Measurements from ENCODE around the gene GPR143. TPM values are rescaled to one million over a fixed set of nuclear protein-coding genes. Genes with fewer than 3 reads are reported as not detected.

Gene GPR143
- total and polyA plus RNA-seq, 2 experiments from 2014 or later = not detected

DNA sequence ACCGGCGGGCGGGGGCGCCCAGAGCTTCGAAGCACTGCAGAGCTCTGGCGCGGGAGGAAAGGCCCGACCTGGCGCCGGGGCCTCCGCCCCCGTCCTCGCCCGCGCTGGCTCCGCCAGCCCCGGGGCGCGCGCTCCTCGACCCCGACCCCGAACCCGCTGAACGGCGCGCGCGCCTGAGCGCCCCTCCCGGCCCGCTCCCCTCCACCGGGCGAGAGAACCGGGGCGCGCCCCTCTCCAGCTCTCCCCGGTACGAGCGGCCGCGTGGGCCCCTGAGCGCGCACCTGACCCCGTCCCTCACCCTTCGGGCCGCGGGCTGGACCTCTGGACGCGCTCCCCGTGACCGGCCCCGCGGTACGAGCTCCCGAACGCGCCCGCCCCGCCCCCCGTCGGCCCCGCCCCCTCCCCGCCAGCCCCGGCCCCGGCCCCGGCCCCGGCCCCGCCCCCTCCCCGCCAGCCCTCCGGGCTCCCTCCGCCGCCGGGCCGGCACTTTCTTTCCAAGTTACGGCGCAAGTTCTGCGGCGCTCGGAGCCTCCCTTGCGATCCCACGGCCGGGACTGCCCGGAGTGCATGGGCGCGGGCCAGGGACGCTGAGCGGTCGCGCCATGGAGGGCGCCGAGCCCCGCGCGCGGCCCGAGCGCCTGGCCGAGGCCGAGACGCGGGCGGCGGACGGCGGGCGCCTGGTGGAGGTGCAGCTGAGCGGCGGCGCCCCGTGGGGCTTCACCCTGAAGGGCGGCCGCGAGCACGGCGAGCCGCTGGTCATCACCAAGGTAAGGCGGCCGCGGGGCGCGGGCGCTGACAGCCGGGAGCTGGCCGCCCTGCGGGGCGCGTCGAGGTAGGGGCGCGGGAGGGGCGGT is 20.5 kb upstream of the GPR143 start, which contains the start of gene SHROOM2:
SHROOM2 (plus strand) TSS at position 486 of the 854 bp plus-strand sequence; CDS start at position 603, 117 bp downstream.
- no peaks in the 10 kb centered on the region for H4K20me1 ChIP-seq (ENCODE audit: insufficient read depth)
- no peak within 1 kb of the TSS for H3K9ac ChIP-seq
- H3F3A ChIP-seq (ENCODE audit: insufficient read depth) = no peaks in the 10 kb centered on the region
- no peaks in the 10 kb centered on the region for H3K4me1 ChIP-seq (ENCODE audit: insufficient read depth)
- WGBS, 2 experiments (ENCODE audit: low coverage in 1 of 2, low lambda C conversion rate in 2 of 2, missing lambda C conversion rate in 2 of 2) = 4% methylated on average over 33 of the region's 132 CpGs; no CpG with 5 or more reads in 1 of the 2 experiments
- H3K27me3 ChIP-seq (replicated peaks; ENCODE audit: insufficient read depth) = peaks cover 18% of the 10 kb centered on the region
- no peaks in the 10 kb centered on the region for H3K79me2 ChIP-seq (ENCODE audit: insufficient read depth)
- in situ Hi-C loops (cut with MboI) = no loop called here
- no peak within 1 kb of the TSS for H3K27ac ChIP-seq
- no peaks in the 10 kb centered on the region for H3K9me3 ChIP-seq (ENCODE audit: low read depth)
- no peak for TF ChIP-seq EZH2phosphoT487 (IDR thresholded peaks at IDR 0.05; ENCODE audit: insufficient read depth, low read depth)
- no peaks in the 10 kb centered on the region for H3K9me2 ChIP-seq (ENCODE audit: insufficient read depth)
- no peak within 1 kb of the TSS for H2AFZ ChIP-seq
- no peak within 1 kb of the TSS for H3K4me3 ChIP-seq
- no peak within 1 kb of the TSS for H3K4me2 ChIP-seq (ENCODE audit: unreplicated experiment)
- no peaks in the 10 kb centered on the region for H3K36me3 ChIP-seq (ENCODE audit: low read depth)
- DNase-seq = peak; percentile 12

- no peak for TF ChIP-seq EZH2phosphoT487 (IDR thresholded peaks at IDR 0.05; ENCODE audit: insufficient read depth, low read depth)
- TF ChIP-seq EZH2 (IDR thresholded peaks at IDR 0.05; ENCODE audit: insufficient read depth, poor library complexity, severe bottlenecking) = no peak
- Histone ChIP-seq H3K79me2 (ENCODE audit: insufficient read depth) (no peaks in the 10 kb centered on the region), H3K36me3 (ENCODE audit: low read depth) (no peaks in the 10 kb centered on the region), H3K4me1 (ENCODE audit: insufficient read depth) (no peaks in the 10 kb centered on the region), H3K9me2 (ENCODE audit: insufficient read depth) (no peaks in the 10 kb centered on the region), H3K9ac (no peak overlapping the region), H3K4me2 (ENCODE audit: unreplicated experiment) (no peak overlapping the region), H3K27ac (no peak overlapping the region), H3K27me3 (replicated peaks; ENCODE audit: insufficient read depth) (peaks cover 18% of the 10 kb centered on the region), H4K20me1 (ENCODE audit: insufficient read depth) (no peaks in the 10 kb centered on the region), H3K4me3 (no peak overlapping the region), H2AFZ (no peak overlapping the region), H3K9me3 (ENCODE audit: low read depth) (no peaks in the 10 kb centered on the region), H3F3A (ENCODE audit: insufficient read depth) (no peaks in the 10 kb centered on the region)
- DNase-seq = no peak
- WGBS, 2 experiments (ENCODE audit: low coverage in 1 of 2, low lambda C conversion rate in 2 of 2, missing lambda C conversion rate in 2 of 2) = 11 to 18% methylated on average over 25 to 27 of the region's 58 CpGs
- in situ Hi-C loops (cut with MboI) = no loop called here
Measured at GRCh38 chrX:9785254-9785943, 19.8 kb upstream of the GPR143 start.

DNA sequence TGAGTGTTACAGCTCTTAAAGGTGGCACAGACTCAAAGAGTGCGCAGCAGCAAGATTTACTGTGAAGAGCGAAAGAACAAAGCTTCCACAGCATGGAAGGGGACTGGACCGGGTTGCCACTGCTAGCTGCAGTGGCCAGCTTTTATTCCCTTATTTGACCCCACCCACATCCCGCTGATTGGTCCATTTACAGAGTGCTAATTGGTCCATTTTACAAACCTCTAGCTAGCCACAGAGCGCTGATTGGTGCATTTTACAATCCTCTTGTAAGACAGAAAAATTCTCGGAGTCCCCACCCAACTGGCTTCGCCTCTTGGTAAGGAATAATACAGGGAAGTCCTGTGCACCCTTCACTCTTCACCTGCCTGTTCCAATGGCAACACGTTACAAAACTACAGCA is 18.7 kb upstream of the GPR143 start:
- Histone ChIP-seq H2AFZ (no peak overlapping the region), H3F3A (ENCODE audit: insufficient read depth) (no peaks in the 10 kb centered on the region), H4K20me1 (ENCODE audit: insufficient read depth) (no peaks in the 10 kb centered on the region), H3K9me3 (ENCODE audit: low read depth) (no peaks in the 10 kb centered on the region), H3K27me3 (replicated peaks; ENCODE audit: insufficient read depth) (peaks cover 18% of the 10 kb centered on the region), H3K4me2 (ENCODE audit: unreplicated experiment) (no peak overlapping the region), H3K79me2 (ENCODE audit: insufficient read depth) (no peaks in the 10 kb centered on the region), H3K27ac (no peak overlapping the region), H3K9me2 (ENCODE audit: insufficient read depth) (no peaks in the 10 kb centered on the region), H3K9ac (no peak overlapping the region), H3K36me3 (ENCODE audit: low read depth) (no peaks in the 10 kb centered on the region), H3K4me1 (ENCODE audit: insufficient read depth) (no peaks in the 10 kb centered on the region), H3K4me3 (no peak overlapping the region)
- 74 to 78% methylated on average over 5 of the region's 8 CpGs for WGBS, 2 experiments (ENCODE audit: low coverage in 1 of 2, low lambda C conversion rate in 2 of 2, missing lambda C conversion rate in 2 of 2)
- in situ Hi-C loops (cut with MboI) = no loop called here
- no peak for DNase-seq
- no peak for TF ChIP-seq EZH2phosphoT487 (IDR thresholded peaks at IDR 0.05; ENCODE audit: insufficient read depth, low read depth)

GRCh38 chrX:9781941-9782340 is 16.3 kb upstream of the GPR143 start:
- H3K27me3 ChIP-seq (replicated peaks; ENCODE audit: insufficient read depth) = peaks cover 11% of the 10 kb centered on the region; the same call in 1 of the 2 replicates
- H3K4me2 ChIP-seq (ENCODE audit: unreplicated experiment) = no peak overlapping the region
- H3K9me3 ChIP-seq (ENCODE audit: low read depth) = no peaks in the 10 kb centered on the region
- H3K36me3 ChIP-seq (ENCODE audit: low read depth) = no peaks in the 10 kb centered on the region
- H3F3A ChIP-seq (ENCODE audit: insufficient read depth) = no peaks in the 10 kb centered on the region
- H2AFZ ChIP-seq = no peak overlapping the region
- H3K9ac ChIP-seq = no peak overlapping the region
- no peaks in the 10 kb centered on the region for H4K20me1 ChIP-seq (ENCODE audit: insufficient read depth)
- no peak overlapping the region for H3K27ac ChIP-seq
- no peaks in the 10 kb centered on the region for H3K9me2 ChIP-seq (ENCODE audit: insufficient read depth)
- in situ Hi-C loops (cut with MboI) = no loop called here
- H3K4me3 ChIP-seq = no peak overlapping the region
- no peak for DNase-seq
- no peaks in the 10 kb centered on the region for H3K79me2 ChIP-seq (ENCODE audit: insufficient read depth)
- H3K4me1 ChIP-seq (ENCODE audit: insufficient read depth) = no peaks in the 10 kb centered on the region
- TF ChIP-seq EZH2 (IDR thresholded peaks at IDR 0.05; ENCODE audit: insufficient read depth, poor library complexity, severe bottlenecking) (no peak), EZH2phosphoT487 (IDR thresholded peaks at IDR 0.05; ENCODE audit: insufficient read depth, low read depth) (no peak)
- WGBS, 2 experiments (ENCODE audit: low coverage in 1 of 2, low lambda C conversion rate in 2 of 2, missing lambda C conversion rate in 2 of 2) = 52 to 54% methylated on average over 7 of the region's 7 CpGs

Data from GM23248 (cell line).